Activated CD4-positive, alpha-beta memory T cell treated with anti-CD3 and anti-CD28 coated beads, Interleukin-2, amount 10 ng/mL, durations not matched to agents 7 days and 5 days (primary cell): ENCODE results near the gene TUBA8. TPM values are rescaled to one million over a fixed set of nuclear protein-coding genes. Genes with fewer than 3 reads are reported as not detected.
"Not testable (repeated sequence)": the region's sequence is repeated elsewhere in the genome, so short reads cannot be mapped to it uniquely, and the experiment has no call there.

Source experiments
- CTCF ChIA-PET: fragments of 350-600 bp; sonication (Branson Sonifier 250); formaldehyde crosslinking; loops from one replicate; lab custom pipeline; 2021; ENCODE audit warnings: antibody characterized with exemption, inconsistent platforms; lab: Charles Lee
- POLR2A ChIA-PET: fragments of 350-600 bp; sonication (Branson Sonifier 250); formaldehyde crosslinking; loops from one replicate; lab custom pipeline; 2021; ENCODE audit warnings: antibody characterized with exemption; lab: Charles Lee
- DNase-seq: peaks from one replicate; pipeline ENCODE4 v3.0.0-alpha.2; 2020
- H3K27ac Mint-ChIP-seq: one replicate; pipeline ENCODE4 v1.8.0; 2021; ENCODE audit warnings: mild to moderate bottlenecking, mixed read lengths
- H3K27me3 Mint-ChIP-seq: one replicate; pipeline ENCODE4 v1.8.0; 2021; ENCODE audit warnings: mixed read lengths
- H3K36me3 Mint-ChIP-seq: one replicate; pipeline ENCODE4 v1.8.0; 2021; ENCODE audit warnings: low read depth, mixed read lengths
- H3K4me1 Mint-ChIP-seq: one replicate; pipeline ENCODE4 v1.8.0; 2021; ENCODE audit warnings: mixed read lengths
- H3K4me3 Mint-ChIP-seq: one replicate; pipeline ENCODE4 v1.8.0; 2021; ENCODE audit warnings: mild to moderate bottlenecking, mixed read lengths
- H3K9me3 Mint-ChIP-seq: one replicate; pipeline ENCODE4 v1.8.0; 2021; ENCODE audit warnings: mixed read lengths
- total RNA-seq, 2 experiments: library from RNA; stranded (reverse); gene quantifications; one replicate each; pipeline ENCODE4 v1.2.3, GENCODE V29; 2021

TUBA8 gene
- total RNA-seq, 2 experiments from 2014 or later, result 0.88 to 1.4 TPM

DNA sequence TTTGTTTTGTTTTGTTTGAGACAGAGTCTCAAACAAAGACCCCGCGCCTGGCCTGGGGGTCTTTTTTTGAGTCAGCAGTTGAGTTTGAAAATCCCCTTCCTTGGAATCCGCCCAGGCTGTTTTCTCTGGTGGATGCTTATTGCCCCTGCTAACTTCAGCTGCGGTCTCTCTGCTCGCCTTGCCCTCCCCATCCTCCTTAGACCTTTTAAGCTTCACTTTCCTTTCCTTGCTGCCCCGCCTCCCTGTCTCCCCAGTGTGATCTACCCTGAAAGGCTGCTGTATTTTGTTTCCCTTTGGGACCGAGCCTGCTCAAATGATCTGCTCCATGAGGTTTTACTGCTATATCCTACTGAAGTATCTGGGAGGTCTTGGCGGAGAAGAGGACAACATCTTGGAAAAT lies 41.9 kb downstream of the TUBA8 start:
- peaks cover 70% of the 10 kb centered on the region for H3K4me1 Mint-ChIP-seq
- peak overlapping the region; percentile 93 for H3K4me3 Mint-ChIP-seq
- peak; percentile 51 for DNase-seq
- ChIA-PET CTCF (interaction anchor here (0.8 kb wide), 1 partner anchor 76 kb away, joined by 3 read pairs; no protein-coding TSS in a partner anchor), POLR2A (interaction anchor here (1.4 to 6.0 kb wide), 2 partner anchors 60 to 74 kb away, joined by 5 to 63 read pairs; partner anchors contain the start of gene PEX26)
- no peaks in the 10 kb centered on the region for H3K27me3 Mint-ChIP-seq
- H3K27ac Mint-ChIP-seq, result peak overlapping the region; percentile 48
- peaks cover 65% of the 10 kb centered on the region for H3K36me3 Mint-ChIP-seq
- no peaks in the 10 kb centered on the region for H3K9me3 Mint-ChIP-seq

DNA sequence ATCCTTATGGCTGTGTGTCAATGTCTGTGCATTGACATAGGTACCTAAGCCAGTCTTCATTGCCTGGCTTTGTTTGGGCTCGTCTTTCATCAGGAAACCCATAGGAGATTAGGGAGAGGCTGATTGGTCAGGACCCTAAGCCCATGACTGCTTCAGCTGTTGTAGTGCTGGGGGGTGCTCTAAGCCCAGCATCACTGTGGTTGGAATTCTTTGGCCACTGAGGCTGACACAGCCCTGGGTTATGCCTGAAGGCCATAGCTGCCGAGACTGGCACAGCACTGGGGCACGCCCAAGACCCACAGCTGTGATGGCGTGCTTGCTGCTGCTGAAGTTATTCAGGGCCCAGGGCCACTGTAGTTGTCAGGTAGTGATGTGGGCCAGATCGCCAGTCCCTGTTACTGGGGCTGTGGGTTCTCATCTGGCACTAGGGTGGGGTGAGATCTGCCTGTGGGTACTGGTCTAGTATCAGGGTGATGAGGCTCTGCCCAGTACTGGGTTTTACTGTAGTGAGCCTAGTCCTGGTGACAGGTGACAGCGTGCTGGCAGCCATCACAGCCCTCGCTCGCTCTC lies 44.3 kb downstream of the TUBA8 start:
- Mint-ChIP-seq H3K4me3 (no peak overlapping the region), H3K27me3 (no peaks in the 10 kb centered on the region), H3K27ac (no peak overlapping the region), H3K4me1 (peaks cover 50% of the 10 kb centered on the region), H3K36me3 (peaks cover 75% of the 10 kb centered on the region), H3K9me3 (no peaks in the 10 kb centered on the region)
- no peak for DNase-seq
- CTCF ChIA-PET, result no interaction called here
- POLR2A ChIA-PET, result no interaction called here

DNA sequence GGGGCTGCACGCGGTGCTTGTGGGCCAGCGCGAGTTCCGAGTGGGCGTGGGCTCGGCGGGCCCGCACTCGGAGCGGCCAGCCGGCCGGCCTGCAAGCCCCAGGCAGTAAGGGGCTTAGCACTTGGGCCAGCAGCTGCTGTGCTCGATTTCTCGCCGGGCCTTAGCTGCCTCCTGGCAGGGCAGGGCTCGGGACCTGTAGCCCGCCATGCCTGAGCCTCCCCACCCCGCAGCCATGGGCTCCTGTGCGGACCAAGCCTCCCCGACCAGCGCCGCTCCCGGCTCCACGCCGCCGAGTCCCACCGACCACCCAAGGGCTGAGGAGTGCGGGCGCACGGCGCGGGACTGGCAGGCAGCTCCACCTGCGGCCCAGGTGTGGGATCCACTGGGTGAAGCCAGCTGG lies 44.9 kb downstream of the TUBA8 start:
- Mint-ChIP-seq H3K36me3 (peaks cover 70% of the 10 kb centered on the region), H3K4me1 (peaks cover 46% of the 10 kb centered on the region)
- H3K27me3 Mint-ChIP-seq, CTCF ChIA-PET, POLR2A ChIA-PET, DNase-seq, H3K27ac Mint-ChIP-seq, H3K9me3 Mint-ChIP-seq, H3K4me3 Mint-ChIP-seq: not testable (repeated sequence)

DNA sequence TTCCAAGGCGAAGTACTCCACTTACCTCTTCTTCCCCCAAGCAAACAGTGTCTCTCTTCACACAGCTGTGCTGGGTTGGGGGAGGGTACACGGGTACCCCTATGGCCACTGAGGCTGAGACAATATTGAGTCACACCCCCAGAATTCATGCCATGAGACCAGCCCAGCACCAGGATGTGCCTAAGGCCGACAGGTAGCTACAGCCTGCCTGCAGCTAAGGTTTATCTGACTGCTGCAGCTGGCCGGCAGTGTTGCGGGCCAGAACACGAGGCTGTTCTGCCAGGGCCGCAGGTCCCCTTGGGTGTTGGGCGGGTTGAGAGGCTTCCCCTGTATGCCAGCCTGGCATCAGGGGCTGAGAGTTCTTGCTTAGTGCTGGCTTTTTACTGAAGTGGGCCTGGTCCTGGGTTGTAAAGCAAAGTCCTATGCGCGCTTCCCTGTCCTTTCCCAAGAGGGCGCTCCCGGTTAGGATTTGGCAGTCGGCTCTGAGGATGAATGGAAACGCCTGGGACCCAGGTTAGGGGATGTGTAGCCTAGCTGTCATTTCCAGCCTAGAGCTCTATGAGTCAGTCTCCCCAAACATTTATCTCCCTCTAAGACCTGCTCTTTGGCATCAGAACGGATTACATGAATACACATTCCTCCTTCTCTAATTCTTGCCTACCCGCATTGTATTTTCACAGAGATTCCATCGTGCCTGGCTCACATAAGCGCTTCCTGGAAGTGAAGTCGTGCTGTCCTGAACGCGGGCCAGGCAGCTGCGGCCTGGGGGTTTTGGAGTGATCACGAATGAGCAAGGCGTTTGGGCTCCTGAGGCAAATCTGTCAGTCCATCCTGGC lies 46.5 kb downstream of the TUBA8 start:
- peak; percentile 30 for DNase-seq
- H3K36me3 Mint-ChIP-seq, result peaks cover 65% of the 10 kb centered on the region
- no peaks in the 10 kb centered on the region for H3K27me3 Mint-ChIP-seq
- H3K9me3 Mint-ChIP-seq, result no peaks in the 10 kb centered on the region
- H3K27ac Mint-ChIP-seq, result no peak overlapping the region
- H3K4me1 Mint-ChIP-seq, result peaks cover 33% of the 10 kb centered on the region
- CTCF ChIA-PET, result no interaction called here
- POLR2A ChIA-PET, result interaction anchor here (0.6 kb wide), 1 partner anchor 79 kb away, joined by 3 read pairs; the partner anchor contains the start of gene PEX26
- H3K4me3 Mint-ChIP-seq, result no peak overlapping the region

DNA sequence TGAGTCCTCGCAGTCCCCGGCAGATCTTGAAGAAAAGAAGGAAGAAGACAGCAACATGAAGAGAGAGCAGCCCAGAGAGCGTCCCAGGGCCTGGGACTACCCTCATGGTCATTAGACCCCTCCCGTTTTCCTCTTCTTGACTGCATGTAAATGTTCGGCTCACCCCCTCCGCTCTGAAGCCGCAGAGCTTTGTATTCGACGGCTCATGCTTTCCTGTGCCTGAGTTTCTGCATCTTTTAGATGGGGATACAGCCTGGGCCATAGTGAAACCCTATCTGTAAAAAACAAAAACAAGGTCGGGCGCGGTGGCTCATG lies 47.1 kb downstream of the TUBA8 start:
- peaks cover 27% of the 10 kb centered on the region for H3K4me1 Mint-ChIP-seq
- H3K36me3 Mint-ChIP-seq, result peaks cover 59% of the 10 kb centered on the region
- CTCF ChIA-PET, result no interaction called here
- H3K9me3 Mint-ChIP-seq, result no peaks in the 10 kb centered on the region
- no peak overlapping the region for H3K27ac Mint-ChIP-seq
- POLR2A ChIA-PET, result no interaction called here
- no peak for DNase-seq
- H3K4me3 Mint-ChIP-seq, result no peak overlapping the region
- no peaks in the 10 kb centered on the region for H3K27me3 Mint-ChIP-seq

DNA sequence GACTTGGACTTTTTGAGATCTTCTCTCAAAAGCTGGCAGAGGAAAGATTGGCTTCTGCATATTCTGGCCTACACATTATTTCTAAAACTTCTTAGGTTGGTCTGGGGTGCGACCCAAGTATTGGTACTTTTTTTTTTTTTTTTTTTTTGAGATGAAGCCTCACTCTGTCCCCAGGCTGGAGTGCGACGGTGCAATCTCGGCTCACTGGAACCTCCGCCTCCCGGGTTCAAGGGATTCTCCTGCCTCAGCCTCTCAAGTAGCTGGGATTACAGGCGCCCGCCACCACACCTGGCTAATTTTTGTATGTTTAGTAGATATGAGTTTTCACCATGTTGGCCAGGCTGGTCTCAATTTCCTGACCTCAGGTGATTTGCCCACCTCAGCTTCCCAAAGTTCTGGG lies 50.0 kb downstream of the TUBA8 start:
- DNase-seq, H3K9me3 Mint-ChIP-seq, H3K27me3 Mint-ChIP-seq, H3K4me3 Mint-ChIP-seq, H3K27ac Mint-ChIP-seq, CTCF ChIA-PET, POLR2A ChIA-PET: not testable (repeated sequence)
- Mint-ChIP-seq H3K36me3 (peaks cover 55% of the 10 kb centered on the region), H3K4me1 (peaks cover 16% of the 10 kb centered on the region)

DNA sequence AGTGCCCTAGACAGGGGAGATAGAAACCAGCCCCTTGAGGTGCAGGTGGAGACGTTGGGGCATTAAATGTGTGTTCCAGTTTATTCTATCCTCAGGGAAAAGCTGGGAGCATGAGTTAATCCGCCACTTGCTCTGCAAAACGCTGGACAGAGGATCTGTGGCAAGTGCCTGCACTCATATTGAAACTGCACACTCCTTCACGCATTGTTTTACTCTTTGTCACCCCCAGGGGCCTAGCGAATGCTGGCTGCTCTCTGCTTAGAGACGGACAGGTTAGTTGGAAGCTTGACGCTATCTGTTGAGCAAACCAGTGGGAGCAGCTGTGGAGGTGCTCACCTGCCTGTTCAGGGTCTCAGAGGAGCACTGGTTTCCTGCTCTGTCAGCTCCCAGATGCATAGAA lies 53.2 kb downstream of the TUBA8 start:
- H3K27ac Mint-ChIP-seq, CTCF ChIA-PET, H3K4me3 Mint-ChIP-seq, POLR2A ChIA-PET, H3K9me3 Mint-ChIP-seq, DNase-seq, H3K27me3 Mint-ChIP-seq, H3K4me1 Mint-ChIP-seq: not testable (repeated sequence)
- H3K36me3 Mint-ChIP-seq, result peaks cover 48% of the 10 kb centered on the region

DNA sequence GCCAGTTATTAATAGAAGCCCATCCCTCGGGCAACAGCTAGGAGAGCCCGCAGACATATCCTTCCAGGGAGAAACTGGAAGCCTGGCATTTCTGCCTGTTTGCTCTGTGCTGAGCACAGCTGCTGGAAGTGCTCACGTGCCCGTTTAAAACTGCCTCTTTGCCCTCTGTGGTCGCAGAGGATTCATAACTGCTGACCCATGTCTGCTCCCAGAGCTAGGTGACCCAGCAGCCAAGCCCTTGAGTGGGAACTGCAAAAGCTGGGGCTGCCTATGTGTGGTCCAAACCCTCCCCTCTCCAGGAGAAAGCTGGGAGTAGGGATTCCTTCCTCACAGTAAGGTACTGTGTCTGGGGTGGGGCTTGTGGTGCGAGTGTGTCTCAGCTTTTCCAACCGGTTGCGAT lies 54.0 kb downstream of the TUBA8 start:
- not testable (repeated sequence) for H3K27me3 Mint-ChIP-seq

DNA sequence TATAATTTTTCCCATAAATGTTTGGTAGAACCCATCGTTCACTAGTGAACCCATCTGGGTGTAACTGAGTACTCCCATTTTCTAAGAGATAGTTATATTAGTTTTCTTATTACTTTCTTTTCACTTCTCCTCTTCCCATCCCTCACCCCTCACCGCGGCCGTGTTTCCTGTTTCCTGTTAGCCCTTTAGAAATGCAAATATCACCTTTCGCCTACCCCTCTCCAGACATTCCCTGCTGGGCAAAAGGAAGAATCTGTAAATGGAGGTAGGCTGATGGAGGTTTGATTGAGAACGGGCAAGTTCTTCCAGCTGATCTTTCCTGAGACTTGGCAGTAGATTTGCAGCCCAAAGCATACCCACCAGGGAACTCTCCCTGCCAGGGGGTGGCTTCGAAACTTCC lies 54.7 kb downstream of the TUBA8 start:
- H3K9me3 Mint-ChIP-seq, H3K27me3 Mint-ChIP-seq, CTCF ChIA-PET, H3K4me3 Mint-ChIP-seq, H3K4me1 Mint-ChIP-seq, DNase-seq, POLR2A ChIA-PET, H3K27ac Mint-ChIP-seq: not testable (repeated sequence)
- peaks cover 53% of the 10 kb centered on the region for H3K36me3 Mint-ChIP-seq

More for the DNA sequence above, 54.0 kb downstream of the TUBA8 start:
- H3K4me1 Mint-ChIP-seq, POLR2A ChIA-PET, H3K4me3 Mint-ChIP-seq, CTCF ChIA-PET, H3K27ac Mint-ChIP-seq, H3K9me3 Mint-ChIP-seq, DNase-seq: not testable (repeated sequence)
- peaks cover 50% of the 10 kb centered on the region for H3K36me3 Mint-ChIP-seq

DNA sequence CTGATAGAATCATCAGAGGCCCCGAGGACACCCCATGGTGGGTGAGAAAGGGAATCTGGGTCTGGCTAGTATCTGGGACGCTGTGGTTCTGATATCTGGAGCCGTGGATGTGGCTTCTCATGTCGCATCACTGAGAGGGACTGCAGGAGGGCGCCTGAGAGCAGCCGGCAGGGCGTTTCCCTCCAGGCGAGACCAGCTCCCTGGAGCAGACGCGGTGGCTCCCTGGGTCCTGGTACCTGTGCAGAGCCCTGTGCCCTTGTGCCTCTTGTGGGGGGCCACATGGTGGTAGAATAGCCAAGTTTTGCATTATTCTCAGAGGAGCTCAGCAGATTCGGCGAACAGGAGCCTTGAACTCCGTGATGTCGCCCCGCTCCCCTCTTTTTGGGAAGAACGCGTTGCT lies 59.7 kb downstream of the TUBA8 start:
- H3K4me3 Mint-ChIP-seq, CTCF ChIA-PET, DNase-seq, H3K27me3 Mint-ChIP-seq, H3K9me3 Mint-ChIP-seq, POLR2A ChIA-PET, H3K4me1 Mint-ChIP-seq, H3K27ac Mint-ChIP-seq: not testable (repeated sequence)
- peaks cover 58% of the 10 kb centered on the region for H3K36me3 Mint-ChIP-seq

DNA sequence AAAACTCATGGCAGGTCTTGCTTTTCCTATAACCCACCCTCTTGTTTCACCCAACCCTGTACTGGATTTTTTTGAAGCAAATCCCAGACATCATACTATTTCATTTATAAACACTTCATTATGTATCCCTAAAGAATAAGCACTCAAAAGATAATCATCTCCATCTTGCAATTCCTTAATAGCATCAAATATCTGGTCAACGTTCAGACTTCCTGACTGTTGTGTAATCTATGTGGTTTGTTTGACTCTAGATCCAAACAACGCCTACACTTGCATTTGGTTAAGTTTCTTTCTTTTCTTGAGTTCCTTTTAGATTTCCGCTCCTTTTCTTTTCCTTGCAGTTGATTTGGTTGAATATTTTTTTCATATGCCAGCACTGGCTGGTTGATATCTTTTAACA lies 61.6 kb downstream of the TUBA8 start:
- POLR2A ChIA-PET, H3K4me3 Mint-ChIP-seq, DNase-seq, H3K27me3 Mint-ChIP-seq, H3K9me3 Mint-ChIP-seq, H3K4me1 Mint-ChIP-seq, CTCF ChIA-PET, H3K27ac Mint-ChIP-seq: not testable (repeated sequence)
- peaks cover 49% of the 10 kb centered on the region for H3K36me3 Mint-ChIP-seq

DNA sequence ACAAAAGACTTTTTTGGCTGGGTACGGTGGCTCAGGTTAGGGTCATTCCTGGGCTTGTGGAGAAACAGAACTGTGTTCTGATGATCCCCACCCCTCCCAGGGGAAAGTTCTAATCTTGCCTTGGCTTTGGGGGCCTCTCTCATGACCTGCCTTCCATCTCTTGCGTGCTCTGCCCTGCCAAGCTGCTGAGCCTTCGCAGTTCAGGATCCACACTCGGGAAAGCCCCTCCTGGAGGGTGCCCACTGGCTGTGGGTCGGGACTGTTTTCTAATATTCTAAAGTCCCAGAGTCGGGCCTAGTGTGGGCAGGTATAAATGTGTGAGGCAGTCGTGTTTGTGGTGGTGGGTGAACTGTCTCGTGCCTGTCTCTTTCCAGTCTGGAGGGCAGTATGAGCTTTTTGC lies 62.2 kb downstream of the TUBA8 start:
- DNase-seq, POLR2A ChIA-PET, H3K4me3 Mint-ChIP-seq, H3K4me1 Mint-ChIP-seq, H3K27me3 Mint-ChIP-seq, H3K27ac Mint-ChIP-seq, H3K9me3 Mint-ChIP-seq, CTCF ChIA-PET: not testable (repeated sequence)
- H3K36me3 Mint-ChIP-seq, result peaks cover 45% of the 10 kb centered on the region

DNA sequence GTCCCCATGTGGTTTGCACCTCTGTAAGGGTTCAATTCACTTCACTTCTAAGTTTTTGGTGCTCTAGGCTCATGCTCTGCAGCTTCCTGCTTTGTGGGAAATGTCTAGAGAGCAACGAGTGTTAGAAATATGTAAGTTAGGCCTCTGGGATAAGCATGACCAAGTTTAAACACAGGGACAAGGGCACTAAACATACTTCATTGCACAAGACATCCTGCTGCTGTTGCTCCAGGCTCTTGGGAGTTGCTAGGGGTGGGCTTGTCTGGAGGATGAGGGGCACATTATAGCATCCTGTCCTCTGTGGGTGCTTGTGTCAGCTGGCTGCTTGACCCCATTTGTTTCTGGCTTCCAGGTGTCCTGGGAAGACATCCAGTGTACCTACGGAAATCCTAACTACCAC lies 62.8 kb downstream of the TUBA8 start:
- H3K27me3 Mint-ChIP-seq, CTCF ChIA-PET, DNase-seq, H3K9me3 Mint-ChIP-seq, H3K27ac Mint-ChIP-seq, H3K4me3 Mint-ChIP-seq, H3K4me1 Mint-ChIP-seq, POLR2A ChIA-PET: not testable (repeated sequence)
- H3K36me3 Mint-ChIP-seq, result peaks cover 40% of the 10 kb centered on the region
